Thoracic aorta (tissue), 2 donors: Measurements from ENCODE around the gene TRRAP. TPM values are rescaled to one million over a fixed set of nuclear protein-coding genes. Genes with fewer than 3 reads are reported as not detected.
"Not testable (repeated sequence)": the region's sequence is repeated elsewhere in the genome, so short reads cannot be mapped to it uniquely, and the experiment has no call there.

ENCODE experiments used
- ATAC-seq: fragments of 150-250 bp; one replicate; pipeline ENCODE4 v1.8.0; 2017; ENCODE audit warnings: low read depth; ENCODE audit not compliant: insufficient number of reproducible peaks, low FRiP score
- DNase-seq: peaks from one replicate; pipeline ENCODE4 v3.0.0-alpha.2; 2020; ENCODE audit warnings: low spot score
- H3K27ac ChIP-seq, 2 donors: fragments of 200-600 bp; sonication (generic); 1 replicate in 1 of 2; 2 replicates in 1 of 2; pipeline ENCODE4 v1.5.1; 2016; ENCODE audit warnings: mild to moderate bottlenecking in 2 of 2, moderate library complexity in 2 of 2
- H3K27me3 ChIP-seq: fragments of 200-600 bp; sonication (generic); replicated peaks from 2 replicates; pipeline ENCODE4 v1.6.0; 2016; ENCODE audit warnings: mild to moderate bottlenecking; ENCODE audit not compliant: insufficient read depth
- H3K36me3 ChIP-seq: fragments of 200-600 bp; sonication (generic); one replicate; pipeline ENCODE4 v1.5.1; 2016
- H3K4me1 ChIP-seq, 2 donors: fragments of 200-600 bp; sonication (generic); 1 replicate in 1 of 2; 2 replicates in 1 of 2; pipeline versions ENCODE4 v1.5.1 to v1.6.0; 2016; ENCODE audit warnings: low read depth in 2 of 2, mild to moderate bottlenecking in 1 of 2; ENCODE audit not compliant: control insufficient read depth in 1 of 2
- H3K4me3 ChIP-seq: fragments of 200-600 bp; sonication (generic); 2 replicates; pipeline ENCODE4 v1.5.1; 2016; ENCODE audit warnings: mild to moderate bottlenecking
- H3K9me3 ChIP-seq: fragments of 200-600 bp; sonication (generic); 2 replicates; pipeline ENCODE4 v1.5.1; 2016
- total RNA-seq, 2 donors: library from RNA; depleted of rRNA; stranded (reverse); fragments of >200 nt; gene quantifications; one replicate each; pipeline versions ENCODE4 v1.1.0 to v1.2.3, GENCODE V29; 2016
- TF ChIP-seq, protein P1 (sequence below): fragments of 200-600 bp; sonication (generic); IDR thresholded peaks from one replicate; pipeline ENCODE4 v1.5.1; 2019; ENCODE audit warnings: antibody characterized with exemption

TRRAP gene
- total RNA-seq, 2 donors from 2014 or later = 44.8 to 49.5 TPM

DNA sequence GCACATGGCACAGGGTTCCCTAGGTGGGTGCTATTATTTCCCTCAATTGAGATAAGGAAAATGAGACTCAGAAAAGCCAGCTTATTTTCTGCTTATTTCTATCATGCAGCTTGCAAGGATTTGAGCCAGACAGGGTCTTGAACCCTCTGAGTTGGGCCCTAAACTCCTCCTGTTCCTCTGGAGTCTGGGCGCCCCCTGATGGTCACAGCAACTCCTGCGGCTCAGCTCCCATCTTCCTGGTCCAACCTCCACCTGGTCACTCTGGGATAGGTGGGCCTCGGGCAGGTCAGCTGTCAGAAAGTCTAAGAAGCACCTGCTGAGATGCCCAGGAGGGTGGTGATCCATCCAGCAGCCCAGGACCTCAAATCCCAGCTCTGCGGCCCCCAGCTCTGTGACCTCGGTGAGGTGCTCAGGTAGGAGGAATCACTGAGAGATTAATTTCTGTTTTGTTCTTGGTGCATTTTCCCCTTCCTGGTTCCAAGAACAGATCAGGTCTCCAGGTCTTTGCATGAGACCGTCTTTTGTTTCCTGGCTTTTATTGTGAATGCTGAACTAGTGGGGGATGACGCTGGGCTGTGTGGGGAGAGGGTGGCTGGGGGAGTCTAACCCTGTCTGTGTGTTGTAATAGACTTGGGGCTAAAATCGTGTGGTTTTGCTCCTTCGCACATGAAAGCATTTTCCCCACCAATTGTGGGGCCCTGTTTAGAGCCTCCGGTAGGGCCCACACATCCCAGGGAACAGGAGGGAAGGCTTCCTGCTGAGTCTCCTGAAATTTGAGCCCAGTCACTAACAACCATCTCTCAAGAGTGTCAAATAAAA is 41.3 kb upstream of the TRRAP start:
- TF ChIP-seq, protein P1, sequence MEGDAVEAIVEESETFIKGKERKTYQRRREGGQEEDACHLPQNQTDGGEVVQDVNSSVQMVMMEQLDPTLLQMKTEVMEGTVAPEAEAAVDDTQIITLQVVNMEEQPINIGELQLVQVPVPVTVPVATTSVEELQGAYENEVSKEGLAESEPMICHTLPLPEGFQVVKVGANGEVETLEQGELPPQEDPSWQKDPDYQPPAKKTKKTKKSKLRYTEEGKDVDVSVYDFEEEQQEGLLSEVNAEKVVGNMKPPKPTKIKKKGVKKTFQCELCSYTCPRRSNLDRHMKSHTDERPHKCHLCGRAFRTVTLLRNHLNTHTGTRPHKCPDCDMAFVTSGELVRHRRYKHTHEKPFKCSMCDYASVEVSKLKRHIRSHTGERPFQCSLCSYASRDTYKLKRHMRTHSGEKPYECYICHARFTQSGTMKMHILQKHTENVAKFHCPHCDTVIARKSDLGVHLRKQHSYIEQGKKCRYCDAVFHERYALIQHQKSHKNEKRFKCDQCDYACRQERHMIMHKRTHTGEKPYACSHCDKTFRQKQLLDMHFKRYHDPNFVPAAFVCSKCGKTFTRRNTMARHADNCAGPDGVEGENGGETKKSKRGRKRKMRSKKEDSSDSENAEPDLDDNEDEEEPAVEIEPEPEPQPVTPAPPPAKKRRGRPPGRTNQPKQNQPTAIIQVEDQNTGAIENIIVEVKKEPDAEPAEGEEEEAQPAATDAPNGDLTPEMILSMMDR = peak; percentile 49
- ATAC-seq = no peak
- Histone ChIP-seq H3K9me3 (no peaks in the 10 kb centered on the region), H3K4me3 (no peak overlapping the region), H3K27me3 (no peaks in the 10 kb centered on the region), H3K4me1 (peaks cover 15 to 20% of the 10 kb centered on the region in 2 donors), H3K36me3 (no peaks in the 10 kb centered on the region), H3K27ac (no peak overlapping the region)
- DNase-seq = no peak

DNA sequence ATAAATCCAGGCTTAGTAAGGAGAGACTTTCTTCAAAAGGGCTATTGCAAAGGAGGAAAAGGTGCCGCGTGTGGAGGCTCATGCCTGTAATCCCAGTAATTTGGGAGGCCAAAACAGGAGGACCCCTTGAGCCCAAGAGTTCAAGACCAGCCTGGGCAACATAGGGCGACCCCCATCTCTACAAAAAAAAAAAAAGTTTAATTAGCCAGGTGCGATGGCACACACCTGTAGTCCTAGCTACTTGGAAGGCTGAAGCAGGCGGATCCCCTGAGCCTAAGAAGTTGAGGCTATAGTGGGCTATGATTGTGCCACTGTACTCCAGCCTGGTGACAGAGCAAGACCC is 40.7 kb upstream of the TRRAP start:
- H3K4me1 ChIP-seq = peaks cover 15 to 20% of the 10 kb centered on the region in 2 donors
- no peak for ATAC-seq
- H3K27me3 ChIP-seq = no peaks in the 10 kb centered on the region
- no peak overlapping the region for H3K27ac ChIP-seq
- DNase-seq = no peak
- TF ChIP-seq, protein P1 = no peak
- no peaks in the 10 kb centered on the region for H3K36me3 ChIP-seq
- no peak overlapping the region for H3K4me3 ChIP-seq
- H3K9me3 ChIP-seq = no peaks in the 10 kb centered on the region

DNA sequence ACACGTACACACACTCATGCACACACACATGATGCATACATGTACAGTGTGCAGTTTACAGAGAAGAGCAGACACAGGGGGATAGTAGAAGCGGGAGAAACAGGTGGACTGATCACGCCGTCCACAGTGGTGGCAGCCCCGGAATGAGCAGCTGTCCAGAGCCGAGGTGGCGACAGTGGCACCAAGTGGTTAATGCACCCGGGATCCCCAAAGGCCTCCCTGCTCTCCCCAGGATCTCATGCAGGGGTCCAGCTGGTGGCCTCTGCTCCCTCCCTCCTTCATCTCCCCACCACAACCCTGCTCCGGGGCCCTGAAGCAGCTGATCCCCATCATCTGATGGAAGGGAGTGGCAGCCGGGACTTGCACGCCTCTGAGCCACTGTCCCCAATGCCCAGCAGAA is 38.2 kb upstream of the TRRAP start:
- ATAC-seq (no peak), DNase-seq (no peak)
- no peak overlapping the region for H3K4me3 ChIP-seq
- no peaks in the 10 kb centered on the region for H3K36me3 ChIP-seq
- no peaks in the 10 kb centered on the region for H3K27me3 ChIP-seq
- no peaks in the 10 kb centered on the region for H3K9me3 ChIP-seq
- peak overlapping the region in 1 of 2 donors; percentile 69 for H3K27ac ChIP-seq
- peaks cover 15 to 20% of the 10 kb centered on the region in 2 donors for H3K4me1 ChIP-seq
- TF ChIP-seq, protein P1 = no peak

DNA sequence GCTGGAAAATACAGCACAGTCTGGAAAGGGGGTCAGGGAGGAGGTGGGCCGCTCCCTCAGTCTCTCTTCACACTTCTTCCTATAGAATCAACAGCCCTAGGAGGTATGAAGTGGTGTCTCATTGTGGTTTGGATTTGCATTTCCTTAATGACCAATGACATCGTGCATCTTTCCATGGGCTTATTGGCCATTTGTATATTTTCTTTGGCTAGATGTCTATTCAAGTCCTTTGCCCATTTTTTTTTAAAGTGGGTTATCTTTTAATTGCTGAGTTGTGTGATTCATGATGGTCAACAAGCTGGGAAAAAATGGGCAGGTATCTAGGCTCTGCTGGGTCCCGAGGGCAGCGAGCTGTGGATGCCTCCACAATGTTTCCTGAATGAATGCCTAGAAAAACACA is 37.6 kb upstream of the TRRAP start:
- Histone ChIP-seq H3K27ac (peak overlapping the region; percentile 49 to 69), H3K4me3 (no peak overlapping the region), H3K36me3 (no peaks in the 10 kb centered on the region), H3K4me1 (peaks cover 15 to 20% of the 10 kb centered on the region in 2 donors), H3K27me3 (no peaks in the 10 kb centered on the region), H3K9me3 (no peaks in the 10 kb centered on the region)
- TF ChIP-seq, protein P1 = no peak
- ATAC-seq = peak; percentile 21
- DNase-seq = no peak

DNA sequence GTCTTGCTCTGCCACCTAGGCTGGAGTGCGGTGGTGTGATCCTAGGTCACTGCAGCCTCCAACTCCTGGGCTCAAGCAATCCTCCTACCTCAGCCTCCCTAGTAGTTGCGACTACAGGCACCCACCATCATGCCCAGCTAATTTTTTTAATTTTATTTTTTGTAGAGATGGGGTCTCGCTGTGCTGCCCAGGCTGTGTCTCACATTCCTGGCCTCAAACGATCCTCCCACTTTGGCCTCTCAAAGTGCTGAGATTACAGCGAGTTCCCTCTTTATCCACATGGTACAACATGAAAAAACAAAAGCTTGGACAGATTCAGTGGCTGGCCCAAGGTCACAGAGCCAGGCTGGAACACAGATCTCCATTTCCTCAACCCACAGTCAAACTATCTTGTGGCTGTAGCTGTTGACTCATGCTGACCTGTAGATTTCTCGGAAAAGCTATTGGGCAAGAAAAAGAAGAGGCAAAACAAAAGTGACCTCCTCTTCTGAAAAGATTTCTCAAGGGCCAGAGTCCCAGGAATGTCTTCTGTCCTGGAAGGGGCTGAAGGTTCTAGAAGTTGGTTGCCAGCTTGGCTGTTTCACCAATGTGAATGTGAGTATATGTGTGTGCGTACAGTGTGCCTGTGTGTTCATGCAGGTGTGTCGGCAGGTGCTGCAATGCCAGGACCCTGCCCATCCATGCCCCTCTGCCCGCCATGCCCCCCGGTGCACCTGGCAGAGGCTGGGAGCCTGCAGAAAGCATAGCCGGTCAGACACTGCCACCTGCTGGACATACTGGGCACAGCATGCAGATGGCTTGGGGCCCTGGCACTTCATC is 36.9 kb upstream of the TRRAP start:
- Histone ChIP-seq H3K36me3 (no peaks in the 10 kb centered on the region), H3K4me3 (peak overlapping the region; percentile 26), H3K4me1 (peaks cover 15 to 20% of the 10 kb centered on the region in 2 donors), H3K9me3 (no peaks in the 10 kb centered on the region), H3K27me3 (no peaks in the 10 kb centered on the region), H3K27ac (peak overlapping the region; percentile 49 to 69)
- TF ChIP-seq, protein P1 = peak; percentile 98
- ATAC-seq (peak; percentile 85), DNase-seq (peak; percentile 19)

DNA sequence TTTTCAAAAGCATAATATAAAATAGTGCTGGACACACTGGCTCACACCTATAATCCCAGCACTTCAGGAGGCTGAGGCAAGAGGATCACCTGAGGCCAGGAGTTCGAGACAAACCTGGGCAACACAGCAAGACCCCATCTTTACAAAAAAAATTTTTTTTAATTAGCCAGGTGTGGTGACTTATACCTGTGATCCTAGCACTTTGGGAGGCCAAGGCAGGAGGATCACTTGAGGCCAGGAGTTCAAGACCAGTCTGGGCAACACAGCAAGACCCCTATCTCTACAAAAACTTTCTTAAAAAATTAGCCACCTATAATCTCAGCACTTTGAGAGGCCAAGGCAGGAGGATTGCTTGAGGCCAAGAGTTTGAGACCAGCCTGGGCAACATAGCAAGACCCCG is 35.8 kb upstream of the TRRAP start:
- not testable (repeated sequence) for DNase-seq, H3K4me3 ChIP-seq, H3K36me3 ChIP-seq, ATAC-seq, H3K27me3 ChIP-seq, H3K27ac ChIP-seq, H3K9me3 ChIP-seq
- H3K4me1 ChIP-seq = peaks cover 15 to 20% of the 10 kb centered on the region in 2 donors
